ENCODE data around the gene FZD10.

FZD10 gene

GRCh38 chr12:130199581-130200390 lies 37.5 kb downstream of the FZD10 start:
- H2AFZ ChIP-seq (ENCODE audit: low read length) = no peak overlapping the region
- H3K4me3 ChIP-seq (ENCODE audit: low read depth, low read length, poor library complexity, severe bottlenecking) = no peak overlapping the region
- no peak overlapping the region for H3K9ac ChIP-seq (ENCODE audit: low read length)
- no peaks in the 10 kb centered on the region for H3K9me2 ChIP-seq (ENCODE audit: low read depth, low read length)
- H3K4me1 ChIP-seq (ENCODE audit: insufficient read depth, low read length, severe bottlenecking) = no peaks in the 10 kb centered on the region
- no peak overlapping the region for H3K4me2 ChIP-seq (ENCODE audit: low read length)
- H3K27me3 ChIP-seq (ENCODE audit: insufficient read depth, low read length) = 0 out of 2 replicates have a peak, but pooled peaks cover 2% of the 10 kb centered on the region
- no peaks in the 10 kb centered on the region for H3K79me2 ChIP-seq (ENCODE audit: insufficient read depth, low read length)
- no peak overlapping the region for H3K27ac ChIP-seq (ENCODE audit: low read depth, low read length, poor library complexity, severe bottlenecking)
- no peak for TF ChIP-seq EZH2 (IDR thresholded peaks at IDR 0.05; ENCODE audit: borderline replicate concordance, low read length)
- TF ChIP-seq CTCF (IDR thresholded peaks at IDR 0.05; ENCODE audit: low read length) = no peak
- H3F3A ChIP-seq (ENCODE audit: insufficient read depth, low read length) = no peaks in the 10 kb centered on the region
- no peaks in the 10 kb centered on the region for H4K20me1 ChIP-seq (ENCODE audit: insufficient read depth, low read length)
- no peaks in the 10 kb centered on the region for H3K36me3 ChIP-seq (ENCODE audit: insufficient read depth, low read length)
- no peaks in the 10 kb centered on the region for H3K9me3 ChIP-seq (ENCODE audit: low read length)

- H3K9ac ChIP-seq (ENCODE audit: low read length) = no peak overlapping the region
- no peaks in the 10 kb centered on the region for H3K9me3 ChIP-seq (ENCODE audit: low read length)
- H4K20me1 ChIP-seq (ENCODE audit: insufficient read depth, low read length) = no peaks in the 10 kb centered on the region
- TF ChIP-seq CTCF (IDR thresholded peaks at IDR 0.05; ENCODE audit: low read length) = no peak
- no peak for TF ChIP-seq EZH2 (IDR thresholded peaks at IDR 0.05; ENCODE audit: borderline replicate concordance, low read length)
- no peaks in the 10 kb centered on the region for H3K9me2 ChIP-seq (ENCODE audit: low read depth, low read length)
- H3K4me1 ChIP-seq (ENCODE audit: insufficient read depth, low read length, severe bottlenecking) = no peaks in the 10 kb centered on the region
- no peaks in the 10 kb centered on the region for H3K79me2 ChIP-seq (ENCODE audit: insufficient read depth, low read length)
- no peak overlapping the region for H3K4me3 ChIP-seq (ENCODE audit: low read depth, low read length, poor library complexity, severe bottlenecking)
- no peak overlapping the region for H2AFZ ChIP-seq (ENCODE audit: low read length)
- H3F3A ChIP-seq (ENCODE audit: insufficient read depth, low read length) = no peaks in the 10 kb centered on the region
- no peaks in the 10 kb centered on the region for H3K36me3 ChIP-seq (ENCODE audit: insufficient read depth, low read length)
- no peak overlapping the region for H3K4me2 ChIP-seq (ENCODE audit: low read length)
- H3K27me3 ChIP-seq (ENCODE audit: insufficient read depth, low read length) = 0 out of 2 replicates have a peak, but pooled peaks cover 2% of the 10 kb centered on the region
- no peak overlapping the region for H3K27ac ChIP-seq (ENCODE audit: low read depth, low read length, poor library complexity, severe bottlenecking)
Observed at GRCh38 chr12:130200445-130200844, 38.2 kb downstream of the FZD10 start.

GRCh38 chr12:130201037-130201436 lies 38.8 kb downstream of the FZD10 start:
- H4K20me1 ChIP-seq (ENCODE audit: insufficient read depth, low read length) = no peaks in the 10 kb centered on the region
- TF ChIP-seq CTCF (IDR thresholded peaks at IDR 0.05; ENCODE audit: low read length) (no peak), EZH2 (IDR thresholded peaks at IDR 0.05; ENCODE audit: borderline replicate concordance, low read length) (no peak)
- H3K4me1 ChIP-seq (ENCODE audit: insufficient read depth, low read length, severe bottlenecking) = no peaks in the 10 kb centered on the region
- H3K9me3 ChIP-seq (ENCODE audit: low read length) = no peaks in the 10 kb centered on the region
- no peak overlapping the region for H3K4me3 ChIP-seq (ENCODE audit: low read depth, low read length, poor library complexity, severe bottlenecking)
- H3K27ac ChIP-seq (ENCODE audit: low read depth, low read length, poor library complexity, severe bottlenecking) = no peak overlapping the region
- no peak overlapping the region for H3K4me2 ChIP-seq (ENCODE audit: low read length)
- H3K9me2 ChIP-seq (ENCODE audit: low read depth, low read length) = no peaks in the 10 kb centered on the region
- H3K27me3 ChIP-seq (ENCODE audit: insufficient read depth, low read length) = 0 out of 2 replicates have a peak, but pooled peaks cover 2% of the 10 kb centered on the region
- H3F3A ChIP-seq (ENCODE audit: insufficient read depth, low read length) = no peaks in the 10 kb centered on the region
- no peaks in the 10 kb centered on the region for H3K36me3 ChIP-seq (ENCODE audit: insufficient read depth, low read length)
- no peaks in the 10 kb centered on the region for H3K79me2 ChIP-seq (ENCODE audit: insufficient read depth, low read length)
- H3K9ac ChIP-seq (ENCODE audit: low read length) = no peak overlapping the region
- H2AFZ ChIP-seq (ENCODE audit: low read length) = no peak overlapping the region

All from OCI-LY1 (cell line).